H9 (cell line): ENCODE measurements around the gene FOXM1. TPM values are rescaled to one million over a fixed set of nuclear protein-coding genes. Genes with fewer than 3 reads are reported as not detected.

Experiments
- DNase-seq: peaks from one replicate; pipeline ENCODE4 v3.0.0-alpha.2; 2017
- H2AFZ ChIP-seq: one replicate; pipeline ENCODE4 v1.6.1; 2013; ENCODE audit warnings: mild to moderate bottlenecking, low read length, control low read depth, moderate library complexity
- H2AK5ac ChIP-seq: 2 replicates; pipeline ENCODE4 v1.6.1; 2013; ENCODE audit warnings: low read length, control low read depth, mixed read lengths; ENCODE audit not compliant: insufficient read length
- H2BK120ac ChIP-seq: one replicate; pipeline ENCODE4 v1.6.1; 2013; ENCODE audit warnings: low read depth, mild to moderate bottlenecking, low read length, control low read depth, inconsistent platforms; ENCODE audit not compliant: poor library complexity, severe bottlenecking
- H2BK12ac ChIP-seq: 2 replicates; pipeline ENCODE4 v1.6.1; 2013; ENCODE audit warnings: low read length, control low read depth, mixed read lengths, low read depth; ENCODE audit not compliant: insufficient read length
- H2BK15ac ChIP-seq: 2 replicates; pipeline ENCODE4 v1.6.1; 2013; ENCODE audit warnings: low read depth, low read length, control low read depth
- H2BK20ac ChIP-seq: one replicate; pipeline ENCODE4 v1.6.1; 2013; ENCODE audit warnings: low read depth, mild to moderate bottlenecking, low read length, control low read depth, inconsistent platforms; ENCODE audit not compliant: poor library complexity, severe bottlenecking
- H2BK5ac ChIP-seq: 2 replicates; pipeline ENCODE4 v1.6.1; 2013; ENCODE audit warnings: low read length, control low read depth, mixed read lengths; ENCODE audit not compliant: insufficient read length
- H3K14ac ChIP-seq: 2 replicates; pipeline ENCODE4 v1.6.1; 2013; ENCODE audit warnings: low read length, control low read depth; ENCODE audit not compliant: insufficient read depth
- H3K18ac ChIP-seq: 2 replicates; pipeline ENCODE4 v1.6.1; 2013; ENCODE audit warnings: low read depth, mild to moderate bottlenecking, mixed read lengths, low read length, control low read depth; ENCODE audit not compliant: insufficient read length
- H3K23ac ChIP-seq: 2 replicates; pipeline ENCODE4 v1.6.1; 2013; ENCODE audit warnings: low read length, control low read depth, mixed read lengths, low read depth; ENCODE audit not compliant: insufficient read length
- H3K23me2 ChIP-seq: 2 replicates; pipeline ENCODE4 v1.6.1; 2013; ENCODE audit warnings: low read depth, mild to moderate bottlenecking, mixed read lengths, low read length, control low read depth; ENCODE audit not compliant: insufficient read length, poor library complexity, severe bottlenecking
- H3K27ac ChIP-seq: 2 replicates; pipeline ENCODE4 v1.5.1; 2013; ENCODE audit warnings: low read length, control low read depth, mixed read lengths, low read depth; ENCODE audit not compliant: insufficient read length
- H3K27me3 ChIP-seq: 2 replicates; pipeline ENCODE4 v1.6.1; 2013; ENCODE audit warnings: low read length, control low read depth, inconsistent platforms; ENCODE audit not compliant: insufficient read depth
- H3K4ac ChIP-seq: 2 replicates; pipeline ENCODE4 v1.6.1; 2013; ENCODE audit warnings: low read depth, mild to moderate bottlenecking, control low read depth, inconsistent platforms, low read length, moderate library complexity
- H3K4me1 ChIP-seq: 2 replicates; pipeline ENCODE4 v1.6.1; 2013; ENCODE audit warnings: low read length, control low read depth, inconsistent platforms; ENCODE audit not compliant: insufficient read depth
- H3K4me2 ChIP-seq: 2 replicates; pipeline ENCODE4 v1.6.1; 2013; ENCODE audit warnings: low read length, control low read depth, mixed read lengths; ENCODE audit not compliant: insufficient read length, insufficient read depth
- H3K56ac ChIP-seq: 2 replicates; pipeline ENCODE4 v1.6.1; 2013; ENCODE audit warnings: low read depth, mild to moderate bottlenecking, mixed read lengths, low read length, control low read depth; ENCODE audit not compliant: insufficient read length
- H3K79me1 ChIP-seq: 2 replicates; pipeline ENCODE4 v1.6.1; 2013; ENCODE audit warnings: low read depth, mild to moderate bottlenecking, moderate library complexity, low read length, control low read depth, inconsistent platforms; ENCODE audit not compliant: insufficient read depth, poor library complexity, severe bottlenecking
- H3K79me2 ChIP-seq: 2 replicates; pipeline ENCODE4 v1.6.1; 2013; ENCODE audit warnings: low read length, control low read depth, inconsistent platforms; ENCODE audit not compliant: insufficient read depth
- H3K9ac ChIP-seq: 2 replicates; pipeline ENCODE4 v1.6.1; 2013; ENCODE audit warnings: low read length, control low read depth, mixed read lengths; ENCODE audit not compliant: insufficient read length; ENCODE audit errors: extremely low read depth
- H3K9me3 ChIP-seq: one replicate; pipeline ENCODE4 v1.6.1; 2013; ENCODE audit warnings: low read depth, low read length, inconsistent platforms; ENCODE audit not compliant: control insufficient read depth
- H3T11ph ChIP-seq: one replicate; pipeline ENCODE4 v1.6.1; 2013; ENCODE audit warnings: mild to moderate bottlenecking, low read length, control low read depth, inconsistent platforms
- H4K20me1 ChIP-seq: one replicate; pipeline ENCODE4 v1.6.1; 2013; ENCODE audit not compliant: control insufficient read depth, insufficient read length, insufficient read depth
- H4K5ac ChIP-seq: 2 replicates; pipeline ENCODE4 v1.6.1; 2013; ENCODE audit warnings: low read depth, mild to moderate bottlenecking, mixed read lengths, low read length, control low read depth; ENCODE audit not compliant: insufficient read length
- H4K8ac ChIP-seq: replicated peaks from 2 replicates; pipeline ENCODE4 v1.6.1; 2013; ENCODE audit warnings: low read length, control low read depth, mixed read lengths, low read depth; ENCODE audit not compliant: insufficient read length
- H4K91ac ChIP-seq: 2 replicates; pipeline ENCODE4 v1.6.1; 2013; ENCODE audit warnings: low read depth, mild to moderate bottlenecking, moderate library complexity, mixed read lengths, low read length, control low read depth; ENCODE audit not compliant: insufficient read length
- H3K27ac Mint-ChIP-seq, 3 experiments: 2 replicates in 2 of 3; 3 replicates in 1 of 3; pipeline ENCODE4 v1.8.0; 2020 to 2021; ENCODE audit warnings: mixed read lengths in 3 of 3, mild to moderate bottlenecking in 1 of 3, moderate library complexity in 1 of 3
- H3K27me3 Mint-ChIP-seq: 2 replicates; pipeline ENCODE4 v1.8.0; 2021; ENCODE audit warnings: low read depth, mild to moderate bottlenecking, moderate library complexity, mixed read lengths
- H3K36me3 Mint-ChIP-seq, 3 experiments: 2 replicates in 2 of 3; 3 replicates in 1 of 3; pipeline ENCODE4 v1.8.0; 2020 to 2021; ENCODE audit warnings: low read depth in 3 of 3, mixed read lengths in 3 of 3; ENCODE audit not compliant: insufficient read depth in 1 of 3
- H3K4me1 Mint-ChIP-seq, 2 experiments: 2 replicates each; pipeline ENCODE4 v1.8.0; 2020; ENCODE audit warnings: mixed read lengths in 2 of 2
- H3K4me3 Mint-ChIP-seq, 2 experiments: 2 replicates in 1 of 2; 3 replicates in 1 of 2; pipeline ENCODE4 v1.8.0; 2020 to 2021; ENCODE audit warnings: mild to moderate bottlenecking in 2 of 2, mixed read lengths in 2 of 2, moderate library complexity in 1 of 2
- H3K9me3 Mint-ChIP-seq, 2 experiments: 2 replicates in 1 of 2; 3 replicates in 1 of 2; pipeline ENCODE4 v1.8.0; 2020; ENCODE audit warnings: mild to moderate bottlenecking in 2 of 2, mixed read lengths in 2 of 2, moderate library complexity in 1 of 2
- CTCF ChIP-seq: fragments of 200-600 bp; sonication (generic); conservative IDR thresholded peaks from 3 replicates; pipeline ENCODE4 v1.8.0; 2021; ENCODE audit warnings: antibody characterized with exemption, mild to moderate bottlenecking
- WGBS: extraction: QIAGEN DNeasy Blood & Tissue Kit; methylation state at CpG from one replicate; pipeline ENCODE4 v1.1.7; 2013; ENCODE audit warnings: missing lambda C conversion rate, low lambda C conversion rate, mixed read lengths; ENCODE audit not compliant: insufficient read length; ENCODE audit errors: extremely low coverage; 5-methylcytosine and 5-hydroxymethylcytosine counted together
- total RNA-seq: library from RNA; stranded (reverse); gene quantifications from 2 replicates; pipeline ENCODE4 v1.2.1, GENCODE V29; 2021

Gene FOXM1
- total RNA-seq, 1 experiment from 2014 or later, result 109 TPM

GRCh38 chr12:2900642-2901041 lies 23.7 kb upstream of the FOXM1 start:
- WGBS, result no CpG with 5 or more reads among the region's 8 CpGs
- no peak for TF ChIP-seq CTCF
- Histone ChIP-seq H4K8ac (no peak overlapping the region), H3T11ph (no peak overlapping the region), H4K91ac (no peak overlapping the region), H3K27me3 (no peaks in the 10 kb centered on the region), H3K23ac (no peak overlapping the region), H2BK5ac (no peak overlapping the region), H3K4ac (no peak overlapping the region), H3K56ac (no peak overlapping the region), H3K9ac (no peak overlapping the region), H3K4me1 (no peaks in the 10 kb centered on the region), H3K14ac (no peak overlapping the region), H2AK5ac (no peak overlapping the region), H3K23me2 (no peaks in the 10 kb centered on the region), H3K79me1 (no peaks in the 10 kb centered on the region), H2BK20ac (no peak overlapping the region), H3K4me2 (no peak overlapping the region), H2AFZ (no peak overlapping the region), H3K27ac (no peak overlapping the region), H4K20me1 (no peaks in the 10 kb centered on the region), H3K18ac (no peak overlapping the region), H2BK12ac (no peak overlapping the region), H3K79me2 (no peaks in the 10 kb centered on the region), H2BK15ac (no peak overlapping the region), H2BK120ac (no peak overlapping the region), H4K5ac (no peak overlapping the region), H3K9me3 (no peaks in the 10 kb centered on the region)
- H3K27me3 Mint-ChIP-seq, result no peaks in the 10 kb centered on the region
- H3K4me1 Mint-ChIP-seq, result peaks cover 2 to 10% of the 10 kb centered on the region in 2 experiments; a peak in 2 of 4 replicates
- H3K9me3 Mint-ChIP-seq, result no peaks in the 10 kb centered on the region
- H3K36me3 Mint-ChIP-seq, result no peaks in the 10 kb centered on the region
- H3K27ac Mint-ChIP-seq, result peak overlapping the region in 1 of 3 experiments; percentile 78; a peak in 3 of 7 replicates
- DNase-seq, result no peak
- no peak overlapping the region for H3K4me3 Mint-ChIP-seq
